LNCAP (cell line): ENCODE data around the gene NDUFS5.

ENCODE experiments used
- TF ChIP-seq, protein P1 (sequence below): fragments of 450-650 bp; IDR thresholded peaks from 2 replicates; pipeline ENCODE4 v1.5.1; 2017; ENCODE audit warnings: mild to moderate bottlenecking

Gene NDUFS5

DNA sequence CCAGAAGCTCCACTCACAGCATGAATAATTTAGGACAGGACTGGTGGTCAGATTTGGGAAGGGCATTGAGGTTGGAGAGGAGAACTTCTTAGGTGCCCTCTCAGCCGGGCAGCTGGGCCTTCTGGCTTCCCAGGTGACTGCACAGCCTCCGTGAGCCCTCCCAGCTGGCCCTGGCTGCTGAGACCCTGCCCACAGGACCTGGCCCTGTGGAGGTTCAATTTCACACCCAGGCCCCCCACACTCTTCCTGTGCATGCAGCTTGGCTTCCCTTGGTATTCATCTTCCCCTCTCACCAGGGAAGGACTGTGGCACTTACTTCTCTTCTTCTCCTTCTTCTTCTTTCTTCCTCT lies 50.6 kb downstream of the NDUFS5 start:
- TF ChIP-seq, protein P1, sequence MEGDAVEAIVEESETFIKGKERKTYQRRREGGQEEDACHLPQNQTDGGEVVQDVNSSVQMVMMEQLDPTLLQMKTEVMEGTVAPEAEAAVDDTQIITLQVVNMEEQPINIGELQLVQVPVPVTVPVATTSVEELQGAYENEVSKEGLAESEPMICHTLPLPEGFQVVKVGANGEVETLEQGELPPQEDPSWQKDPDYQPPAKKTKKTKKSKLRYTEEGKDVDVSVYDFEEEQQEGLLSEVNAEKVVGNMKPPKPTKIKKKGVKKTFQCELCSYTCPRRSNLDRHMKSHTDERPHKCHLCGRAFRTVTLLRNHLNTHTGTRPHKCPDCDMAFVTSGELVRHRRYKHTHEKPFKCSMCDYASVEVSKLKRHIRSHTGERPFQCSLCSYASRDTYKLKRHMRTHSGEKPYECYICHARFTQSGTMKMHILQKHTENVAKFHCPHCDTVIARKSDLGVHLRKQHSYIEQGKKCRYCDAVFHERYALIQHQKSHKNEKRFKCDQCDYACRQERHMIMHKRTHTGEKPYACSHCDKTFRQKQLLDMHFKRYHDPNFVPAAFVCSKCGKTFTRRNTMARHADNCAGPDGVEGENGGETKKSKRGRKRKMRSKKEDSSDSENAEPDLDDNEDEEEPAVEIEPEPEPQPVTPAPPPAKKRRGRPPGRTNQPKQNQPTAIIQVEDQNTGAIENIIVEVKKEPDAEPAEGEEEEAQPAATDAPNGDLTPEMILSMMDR = no peak

DNA sequence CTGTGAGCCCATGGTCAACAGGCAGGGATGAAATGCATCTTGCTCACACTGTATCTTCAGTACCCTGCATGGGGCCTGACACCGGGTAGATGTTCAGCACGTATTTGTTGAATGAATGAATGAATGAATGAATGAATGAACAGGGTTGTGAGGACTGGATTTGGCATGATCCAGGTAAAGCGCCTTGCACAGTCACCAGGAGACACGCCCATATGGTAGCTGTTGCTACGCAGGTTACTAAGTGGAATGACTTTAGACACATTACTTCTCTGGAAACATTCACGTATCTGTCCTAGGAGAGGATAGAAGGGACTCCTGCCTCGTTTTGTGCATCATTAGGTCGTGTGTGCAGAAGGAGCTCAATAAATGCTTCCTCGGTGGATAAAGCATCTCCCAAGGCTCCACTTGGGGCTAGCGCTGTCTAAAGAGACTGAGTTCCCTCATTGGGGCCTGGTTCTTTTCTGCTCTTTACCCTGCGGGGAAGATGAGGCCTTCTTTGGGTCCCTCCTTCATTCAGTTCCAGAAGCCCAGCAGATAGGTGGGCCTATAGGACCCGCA lies 54.2 kb downstream of the NDUFS5 start:
- TF ChIP-seq, protein P1 = no peak

DNA sequence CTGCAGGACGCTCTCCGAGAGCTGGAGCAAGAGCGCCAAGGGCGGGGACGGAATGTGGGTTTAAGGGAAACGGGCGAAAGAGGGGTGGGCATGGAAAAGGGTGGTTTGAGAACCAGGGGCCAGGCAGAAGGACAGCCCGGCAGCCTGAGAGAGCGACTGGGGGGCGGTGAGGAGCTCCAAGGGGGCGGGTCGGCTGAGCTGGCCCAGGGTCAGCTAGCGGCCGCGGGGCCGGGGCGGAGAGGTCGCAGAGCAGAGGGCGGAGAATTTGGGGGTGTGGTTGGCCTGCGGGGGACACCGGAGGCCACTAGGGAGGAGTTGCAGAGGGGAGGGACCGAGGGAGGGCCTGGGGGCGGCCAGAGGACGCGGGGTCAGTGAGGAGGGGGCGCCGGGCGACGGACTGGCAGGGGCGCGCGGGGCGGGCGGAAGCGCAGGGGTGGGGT lies 54.7 kb downstream of the NDUFS5 start:
- TF ChIP-seq, protein P1 = no peak

DNA sequence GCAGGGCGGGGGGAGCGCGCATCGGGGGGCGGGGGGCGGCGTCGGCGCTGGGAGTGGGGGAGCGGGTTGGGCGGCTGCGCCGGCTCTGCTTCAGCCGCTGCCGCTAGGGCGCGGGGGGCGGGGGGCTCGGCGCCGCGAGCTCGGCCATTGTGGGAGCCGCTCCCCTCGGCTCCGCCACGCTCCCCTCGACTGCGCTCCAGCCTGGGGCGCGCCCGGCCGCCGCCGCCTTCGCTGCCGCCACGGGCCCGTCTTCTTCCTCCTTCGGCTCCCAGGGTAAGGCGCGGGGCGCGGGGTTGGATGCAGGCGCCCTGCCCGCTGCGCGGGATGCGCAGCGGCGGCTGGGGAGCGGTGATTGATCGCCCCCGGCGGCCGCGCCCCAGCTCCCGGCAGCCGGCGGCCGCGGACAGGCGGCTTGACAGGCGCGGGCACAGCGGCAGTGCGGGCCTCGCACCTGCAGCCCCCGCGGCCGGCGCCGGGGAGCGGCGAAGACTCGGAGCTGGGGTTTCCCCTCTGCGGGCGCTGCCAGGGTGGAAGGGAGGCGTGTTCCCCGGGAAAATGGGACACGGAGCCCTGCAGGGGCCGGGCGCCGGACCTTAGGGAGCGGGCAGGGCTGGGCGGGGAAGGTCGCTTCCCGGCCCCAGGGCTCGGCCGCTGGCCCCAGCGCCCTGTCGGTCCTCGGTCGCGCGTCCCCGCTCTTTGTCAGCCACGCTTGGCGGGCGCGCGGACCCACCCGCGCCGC lies 55.3 kb downstream of the NDUFS5 start:
- TF ChIP-seq, protein P1 = no peak

DNA sequence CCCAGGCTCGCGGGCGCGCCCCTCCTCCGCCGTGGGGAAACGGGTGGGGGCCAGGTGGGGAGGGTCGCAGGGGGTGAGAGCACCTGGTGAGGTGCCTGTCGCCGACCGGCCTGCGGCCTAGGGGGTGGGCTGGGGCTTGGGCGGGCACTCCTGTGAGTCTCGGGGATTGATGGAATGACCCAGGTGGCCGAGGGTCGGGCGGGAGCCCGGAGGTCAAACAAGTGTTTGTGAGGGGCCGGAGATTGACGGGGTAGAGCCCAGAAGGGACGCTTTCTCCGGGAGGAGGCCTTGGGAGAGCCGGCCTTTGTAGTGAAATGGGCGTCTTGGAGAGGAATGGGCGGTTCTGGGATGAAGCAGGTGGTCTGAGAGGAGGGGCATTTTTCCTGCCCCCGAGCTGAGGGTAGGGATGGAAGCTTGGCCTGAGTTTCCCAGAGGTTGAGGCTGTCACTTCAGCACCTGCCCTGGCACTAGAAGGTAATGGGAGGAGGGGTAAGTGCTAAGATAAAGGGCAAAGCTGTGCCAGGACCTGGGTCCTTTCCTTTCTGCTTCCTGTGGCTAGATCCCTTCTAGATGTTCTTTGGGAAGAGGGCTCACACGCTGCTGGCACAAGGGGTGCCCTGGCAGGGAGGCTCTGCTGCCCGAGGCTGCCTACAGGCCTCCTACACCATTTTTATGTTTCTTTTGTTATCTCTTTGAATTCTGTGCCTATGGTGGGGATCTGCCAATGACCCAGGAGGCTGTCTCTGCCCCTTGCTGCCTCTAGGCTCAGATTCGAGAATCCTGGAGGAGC lies 56.1 kb downstream of the NDUFS5 start:
- TF ChIP-seq, protein P1 = no peak

DNA sequence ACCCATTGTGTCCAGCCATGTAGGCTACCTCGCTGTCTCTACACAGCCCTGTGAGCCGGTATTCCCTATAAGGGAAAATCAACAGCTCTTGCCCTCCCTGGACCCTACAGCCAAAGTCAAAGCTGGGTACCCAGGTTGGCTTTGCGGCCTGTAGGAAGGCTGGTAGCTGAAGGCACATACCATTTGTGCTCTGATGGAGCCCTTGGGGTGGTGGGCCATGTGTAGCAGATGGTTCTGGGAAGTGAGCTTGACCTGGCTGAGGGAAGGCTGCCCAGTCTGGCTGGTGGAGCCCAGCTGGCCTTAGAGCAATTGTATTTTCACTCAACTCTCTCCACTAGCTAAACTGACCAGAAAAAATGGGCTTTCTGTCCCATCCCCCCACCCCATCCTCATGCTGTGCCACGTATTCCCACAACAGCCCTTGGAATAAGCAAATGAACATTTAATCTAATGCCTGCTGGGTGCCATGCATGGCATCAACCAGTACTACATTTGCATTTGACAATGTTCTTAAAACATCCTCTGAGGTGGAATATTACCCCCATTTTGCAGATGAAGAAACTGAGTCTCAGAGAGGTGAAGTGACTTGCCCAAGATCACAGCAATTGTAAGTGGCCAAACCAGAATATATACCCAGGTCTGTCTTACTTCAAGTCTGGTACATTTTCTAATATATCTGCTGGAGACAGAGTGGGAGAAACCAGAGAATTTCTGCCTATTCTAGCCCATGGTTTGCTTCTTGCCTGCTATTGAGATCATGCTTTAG lies 56.8 kb downstream of the NDUFS5 start:
- TF ChIP-seq, protein P1 = no peak

DNA sequence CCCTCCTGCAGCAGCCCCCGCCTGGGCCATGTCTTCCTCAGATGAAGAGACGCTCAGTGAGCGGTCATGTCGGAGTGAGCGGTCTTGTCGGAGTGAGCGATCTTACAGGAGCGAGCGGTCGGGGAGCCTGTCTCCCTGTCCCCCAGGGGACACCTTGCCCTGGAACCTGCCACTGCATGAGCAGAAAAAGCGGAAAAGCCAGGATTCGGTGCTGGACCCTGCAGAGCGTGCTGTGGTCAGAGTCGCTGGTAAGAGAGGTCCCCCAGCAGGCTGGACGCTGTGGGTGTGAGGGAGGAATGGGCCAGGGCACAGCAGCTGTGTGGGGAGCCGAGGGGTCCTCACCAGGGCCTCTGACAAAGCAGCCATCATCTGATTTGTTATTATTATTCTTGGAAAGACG lies 58.0 kb downstream of the NDUFS5 start:
- TF ChIP-seq, protein P1 = no peak
